Hepatocyte (in vitro differentiated cells): ENCODE results near the gene F11R. TPM values are rescaled to one million over a fixed set of nuclear protein-coding genes. Genes with fewer than 3 reads are reported as not detected.
"Not testable (repeated sequence)": the region's sequence is repeated elsewhere in the genome, so short reads cannot be mapped to it uniquely, and the experiment has no call there.

Source experiments
- DNase-seq: peaks from one replicate; pipeline ENCODE4 v3.0.0-alpha.2; 2016; ENCODE audit warnings: low spot score
- H2AFZ ChIP-seq: fragments of 200-600 bp; sonication (generic); 2 replicates; pipeline ENCODE4 v1.6.0; 2016; ENCODE audit warnings: antibody characterized with exemption, mild to moderate bottlenecking
- H3K27ac ChIP-seq: fragments of 200-600 bp; sonication (generic); 2 replicates; pipeline ENCODE4 v1.5.1; 2016; ENCODE audit warnings: mild to moderate bottlenecking
- H3K27me3 ChIP-seq: fragments of 200-600 bp; sonication (generic); 2 replicates; pipeline ENCODE4 v1.6.1; 2016
- H3K36me3 ChIP-seq: fragments of 200-600 bp; sonication (generic); replicated peaks from 2 replicates; pipeline ENCODE4 v1.5.1; 2016; ENCODE audit warnings: low read depth; ENCODE audit not compliant: insufficient read depth
- H3K4me1 ChIP-seq: fragments of 200-600 bp; sonication (generic); 2 replicates; pipeline ENCODE4 v1.5.1; 2016; ENCODE audit warnings: mild to moderate bottlenecking, moderate library complexity; ENCODE audit not compliant: insufficient read depth
- H3K4me2 ChIP-seq: fragments of 200-600 bp; sonication (generic); 2 replicates; pipeline ENCODE4 v1.6.0; 2016
- H3K4me3 ChIP-seq: fragments of 200-600 bp; sonication (generic); 2 replicates; pipeline ENCODE4 v1.5.1; 2016; ENCODE audit warnings: mild to moderate bottlenecking
- H3K79me2 ChIP-seq: fragments of 200-600 bp; sonication (generic); 2 replicates; pipeline ENCODE4 v1.6.0; 2017; ENCODE audit warnings: mild to moderate bottlenecking
- H3K9me2 ChIP-seq: fragments of 200-600 bp; sonication (generic); replicated peaks from 2 replicates; pipeline ENCODE4 v1.6.0; 2017; ENCODE audit warnings: mild to moderate bottlenecking; ENCODE audit not compliant: insufficient read depth
- H3K9me3 ChIP-seq: fragments of 200-600 bp; sonication (generic); 2 replicates; pipeline ENCODE4 v1.5.1; 2016; ENCODE audit warnings: low read depth, mild to moderate bottlenecking
- H4K20me1 ChIP-seq: fragments of 200-600 bp; sonication (generic); 2 replicates; pipeline ENCODE4 v1.6.0; 2016; ENCODE audit warnings: mild to moderate bottlenecking; ENCODE audit not compliant: insufficient read depth, poor library complexity, severe bottlenecking
- CTCF ChIP-seq: fragments of 200-600 bp; sonication (generic); IDR thresholded peaks from 2 replicates; pipeline ENCODE4 v1.5.1; 2016; ENCODE audit warnings: antibody characterized with exemption, mild to moderate bottlenecking; ENCODE audit not compliant: poor library complexity
- EZH2 ChIP-seq: fragments of 200-600 bp; sonication (generic); IDR thresholded peaks from 2 replicates; pipeline ENCODE4 v1.6.1; 2016; ENCODE audit warnings: antibody characterized with exemption, mild to moderate bottlenecking, borderline replicate concordance
- EZH2phosphoT487 ChIP-seq: fragments of 200-600 bp; sonication (generic); IDR thresholded peaks from one replicate; pipeline ENCODE4 v1.6.1; 2018; ENCODE audit warnings: antibody characterized with exemption, mild to moderate bottlenecking, low read depth, moderate library complexity; ENCODE audit not compliant: unreplicated experiment, severe bottlenecking
- WGBS: methylation state at CpG from one replicate; pipeline ENCODE4 v1.1.6; 2016; ENCODE audit warnings: low lambda C conversion rate; ENCODE audit errors: missing lambda C conversion rate; 5-methylcytosine and 5-hydroxymethylcytosine counted together
- polyA plus RNA-seq: library from polyadenylated mRNA; unstranded; fragments of >200 nt; fragmentation: Nextera tagmentation; extraction: Ambion mirVana; gene quantifications from 2 replicates; pipeline ENCODE4 v1.2.1, GENCODE V29; 2016
- total RNA-seq: library from RNA; depleted of rRNA; stranded (reverse); fragments of >200 nt; gene quantifications from 2 replicates; pipeline ENCODE4 v1.2.3, GENCODE V29; 2014

F11R gene
- total and polyA plus RNA-seq, 2 experiments from 2014 or later, result 148 to 180 TPM

- 88% methylated on average over 1 of the region's 1 CpG for WGBS
- peaks cover 3% of the 10 kb centered on the region for H3K4me1 ChIP-seq
Measured at GRCh38 chr1:161032409-161032808, 11.5 kb upstream of the F11R start.

GRCh38 chr1:161031874-161032273 is 10.9 kb upstream of the F11R start:
- Histone ChIP-seq H3K79me2 (peaks cover 3% of the 10 kb centered on the region), H3K4me1 (no peaks in the 10 kb centered on the region), H3K27me3 (no peaks in the 10 kb centered on the region), H3K27ac (no peak overlapping the region), H3K4me3 (no peak overlapping the region), H2AFZ (no peak overlapping the region), H3K36me3 (no peaks in the 10 kb centered on the region), H3K4me2 (no peak overlapping the region), H4K20me1 (no peaks in the 10 kb centered on the region), H3K9me3 (no peaks in the 10 kb centered on the region), H3K9me2 (no peaks in the 10 kb centered on the region)
- TF ChIP-seq EZH2phosphoT487 (no peak), EZH2 (no peak), CTCF (no peak)
- 86% methylated on average over 2 of the region's 2 CpGs for WGBS
- DNase-seq, result no peak

More at GRCh38 chr1:161032409-161032808, 11.5 kb upstream of the F11R start:
- H4K20me1 ChIP-seq, result no peaks in the 10 kb centered on the region
- no peak overlapping the region for H3K27ac ChIP-seq
- H3K9me3 ChIP-seq, result no peaks in the 10 kb centered on the region
- no peak overlapping the region for H3K4me3 ChIP-seq
- peaks cover 3% of the 10 kb centered on the region for H3K79me2 ChIP-seq
- no peaks in the 10 kb centered on the region for H3K36me3 ChIP-seq
- no peak overlapping the region for H3K4me2 ChIP-seq
- H3K27me3 ChIP-seq, result no peaks in the 10 kb centered on the region
- no peak for TF ChIP-seq EZH2
- no peak for TF ChIP-seq CTCF
- no peaks in the 10 kb centered on the region for H3K9me2 ChIP-seq
- no peak for DNase-seq
- H2AFZ ChIP-seq, result no peak overlapping the region

- H3K9me2 ChIP-seq, H3K9me3 ChIP-seq, H4K20me1 ChIP-seq, H3K4me3 ChIP-seq, H3K4me2 ChIP-seq, H2AFZ ChIP-seq, H3K79me2 ChIP-seq, H3K27ac ChIP-seq, H3K27me3 ChIP-seq, DNase-seq, H3K4me1 ChIP-seq, H3K36me3 ChIP-seq: not testable (repeated sequence)
- 100% methylated on average over 10 of the region's 32 CpGs for WGBS
Measured at GRCh38 chr1:161029466-161029865, 8.5 kb upstream of the F11R start.

- H2AFZ ChIP-seq, H3K27me3 ChIP-seq, H3K79me2 ChIP-seq, H3K27ac ChIP-seq, H3K4me2 ChIP-seq, DNase-seq, H3K4me1 ChIP-seq, H3K36me3 ChIP-seq, H3K4me3 ChIP-seq, H3K9me2 ChIP-seq, H4K20me1 ChIP-seq, H3K9me3 ChIP-seq: not testable (repeated sequence)
- 89% methylated on average over 1 of the region's 1 CpG for WGBS
Measured at GRCh38 chr1:161026954-161027353, 6.0 kb upstream of the F11R start.

GRCh38 chr1:161022432-161022831 is 1.5 kb upstream of the F11R start:
- DNase-seq, H3K4me3 ChIP-seq: not testable (repeated sequence)
- WGBS, result 78% methylated on average over 12 of the region's 12 CpGs

More at GRCh38 chr1:161022432-161022831, 1.5 kb upstream of the F11R start:
- not testable (repeated sequence) for H2AFZ ChIP-seq, H3K9me2 ChIP-seq, H4K20me1 ChIP-seq, H3K27me3 ChIP-seq, H3K36me3 ChIP-seq, H3K4me1 ChIP-seq, H3K9me3 ChIP-seq
- Histone ChIP-seq H3K4me2 (peak overlapping the region; percentile 76), H3K27ac (peak overlapping the region; percentile 94), H3K79me2 (peaks cover 30% of the 10 kb centered on the region)
